Mesendoderm (in vitro differentiated cells): ENCODE data around the gene RNF144A.

ENCODE experiments used
- DNase-seq: peaks from one replicate; pipeline ENCODE4 v3.0.0; 2013
- H2AK5ac ChIP-seq: 2 replicates; pipeline ENCODE4 v1.6.1; 2013; ENCODE audit warnings: low read length, inconsistent platforms
- H2BK120ac ChIP-seq: 2 replicates; pipeline ENCODE4 v1.6.1; 2013; ENCODE audit warnings: low read depth, mild to moderate bottlenecking, low read length, moderate library complexity, mixed read lengths
- H2BK15ac ChIP-seq: replicated peaks from 2 replicates; pipeline ENCODE4 v1.6.1; 2013; ENCODE audit warnings: low read depth, mild to moderate bottlenecking, moderate library complexity
- H2BK5ac ChIP-seq: 2 replicates; pipeline ENCODE4 v1.6.1; 2013; ENCODE audit warnings: low read length, inconsistent platforms
- H3K18ac ChIP-seq: 2 replicates; pipeline ENCODE4 v1.6.1; 2013; ENCODE audit warnings: mild to moderate bottlenecking, low read length, mixed read lengths
- H3K23ac ChIP-seq: one replicate; pipeline ENCODE4 v1.6.1; 2013; ENCODE audit warnings: low read length
- H3K27ac ChIP-seq: 2 replicates; pipeline ENCODE4 v1.5.1; 2013; ENCODE audit warnings: low read depth, mild to moderate bottlenecking, inconsistent platforms, low read length, moderate library complexity
- H3K27me3 ChIP-seq: 2 replicates; pipeline ENCODE4 v1.6.1; 2013; ENCODE audit warnings: low read length, control low read depth, mild to moderate bottlenecking, inconsistent platforms; ENCODE audit not compliant: insufficient read depth, poor library complexity
- H3K36me3 ChIP-seq: 2 replicates; pipeline ENCODE4 v1.6.1; 2013; ENCODE audit warnings: low read length, inconsistent platforms; ENCODE audit not compliant: control insufficient read depth, insufficient read depth
- H3K4ac ChIP-seq: one replicate; pipeline ENCODE4 v1.6.1; 2013; ENCODE audit warnings: low read depth, mild to moderate bottlenecking, low read length, moderate library complexity
- H3K4me1 ChIP-seq: 2 replicates; pipeline ENCODE4 v1.6.1; 2013; ENCODE audit warnings: low read depth, low read length, inconsistent platforms; ENCODE audit not compliant: control insufficient read depth
- H3K4me2 ChIP-seq: 2 replicates; pipeline ENCODE4 v1.6.1; 2013; ENCODE audit warnings: low read length
- H3K4me3 ChIP-seq: 2 replicates; pipeline ENCODE4 v1.5.1; 2013; ENCODE audit warnings: mild to moderate bottlenecking, low read length
- H3K56ac ChIP-seq: one replicate; pipeline ENCODE4 v1.6.1; 2013; ENCODE audit warnings: low read length
- H3K79me1 ChIP-seq: 2 replicates; pipeline ENCODE4 v1.6.1; 2013; ENCODE audit warnings: low read length, inconsistent platforms
- H3K79me2 ChIP-seq: 2 replicates; pipeline ENCODE4 v1.6.1; 2013; ENCODE audit warnings: mild to moderate bottlenecking, low read length; ENCODE audit not compliant: control insufficient read depth, insufficient read depth
- H3K9ac ChIP-seq: 2 replicates; pipeline ENCODE4 v1.6.1; 2013; ENCODE audit warnings: low read length, inconsistent platforms
- H4K5ac ChIP-seq: one replicate; pipeline ENCODE4 v1.6.1; 2013; ENCODE audit warnings: low read length
- H4K8ac ChIP-seq: one replicate; pipeline ENCODE4 v1.6.1; 2013; ENCODE audit warnings: low read depth, mild to moderate bottlenecking, control low read depth, low read length, moderate library complexity
- WGBS: extraction: QIAGEN DNeasy Blood & Tissue Kit; methylation state at CpG from one replicate; pipeline ENCODE4 v1.1.7; 2013; ENCODE audit warnings: low lambda C conversion rate, missing lambda C conversion rate; ENCODE audit not compliant: insufficient coverage; ENCODE audit errors: extremely low coverage; 5-methylcytosine and 5-hydroxymethylcytosine counted together

RNF144A gene

GRCh38 chr2:6970976-6971480 lies 53.8 kb downstream of the RNF144A start:
- H3K79me2 ChIP-seq, result no peaks in the 10 kb centered on the region
- no peak overlapping the region for H2BK15ac ChIP-seq
- no peaks in the 10 kb centered on the region for H3K79me1 ChIP-seq
- no peak for DNase-seq
- no peak overlapping the region for H2BK5ac ChIP-seq
- H3K27me3 ChIP-seq, result no peaks in the 10 kb centered on the region
- no CpG with 5 or more reads among the region's 4 CpGs for WGBS
- no peak overlapping the region for H3K4ac ChIP-seq
- no peak overlapping the region for H4K8ac ChIP-seq
- H3K4me2 ChIP-seq, result no peak overlapping the region
- H4K5ac ChIP-seq, result no peak overlapping the region
- no peak overlapping the region for H3K9ac ChIP-seq
- H3K4me3 ChIP-seq, result no peak overlapping the region
- H3K4me1 ChIP-seq, result no peaks in the 10 kb centered on the region
- no peak overlapping the region for H3K27ac ChIP-seq
- H2AK5ac ChIP-seq, result no peak overlapping the region
- no peak overlapping the region for H3K23ac ChIP-seq
- no peak overlapping the region for H3K56ac ChIP-seq
- no peak overlapping the region for H3K18ac ChIP-seq
- no peak overlapping the region for H2BK120ac ChIP-seq
- no peaks in the 10 kb centered on the region for H3K36me3 ChIP-seq

- no peak overlapping the region for H3K27ac ChIP-seq
- no peak overlapping the region for H2BK15ac ChIP-seq
- no peak overlapping the region for H3K4me3 ChIP-seq
- H2BK120ac ChIP-seq, result no peak overlapping the region
- H3K18ac ChIP-seq, result no peak overlapping the region
- no peaks in the 10 kb centered on the region for H3K79me2 ChIP-seq
- H3K56ac ChIP-seq, result no peak overlapping the region
- H4K8ac ChIP-seq, result no peak overlapping the region
- H3K4ac ChIP-seq, result no peak overlapping the region
- no peak overlapping the region for H2BK5ac ChIP-seq
- no peak overlapping the region for H3K9ac ChIP-seq
- no peaks in the 10 kb centered on the region for H3K27me3 ChIP-seq
- no peak for DNase-seq
- H3K79me1 ChIP-seq, result no peaks in the 10 kb centered on the region
- H3K4me1 ChIP-seq, result no peaks in the 10 kb centered on the region
- H3K4me2 ChIP-seq, result no peak overlapping the region
- H3K23ac ChIP-seq, result no peak overlapping the region
- H3K36me3 ChIP-seq, result no peaks in the 10 kb centered on the region
- no peak overlapping the region for H4K5ac ChIP-seq
- WGBS, result no CpG with 5 or more reads among the region's 2 CpGs
- no peak overlapping the region for H2AK5ac ChIP-seq
These were observed 54.3 kb downstream of the RNF144A start for GRCh38 chr2:6971502-6971901.

- H3K56ac ChIP-seq, result no peak overlapping the region
- H3K4ac ChIP-seq, result no peak overlapping the region
- no peak overlapping the region for H3K18ac ChIP-seq
- no peak for DNase-seq
- no peak overlapping the region for H2BK120ac ChIP-seq
- no peak overlapping the region for H3K4me3 ChIP-seq
- no peaks in the 10 kb centered on the region for H3K79me2 ChIP-seq
- no peaks in the 10 kb centered on the region for H3K79me1 ChIP-seq
- no peak overlapping the region for H3K4me2 ChIP-seq
- no peaks in the 10 kb centered on the region for H3K36me3 ChIP-seq
- no peak overlapping the region for H2AK5ac ChIP-seq
- H3K27ac ChIP-seq, result no peak overlapping the region
- no peaks in the 10 kb centered on the region for H3K27me3 ChIP-seq
- H4K8ac ChIP-seq, result no peak overlapping the region
- H2BK5ac ChIP-seq, result no peak overlapping the region
- no peak overlapping the region for H2BK15ac ChIP-seq
- H3K4me1 ChIP-seq, result no peaks in the 10 kb centered on the region
- H3K23ac ChIP-seq, result no peak overlapping the region
- WGBS, result no CpG with 5 or more reads among the region's 5 CpGs
- no peak overlapping the region for H4K5ac ChIP-seq
- no peak overlapping the region for H3K9ac ChIP-seq
These were observed 55.0 kb downstream of the RNF144A start for GRCh38 chr2:6972067-6972710.

- Histone ChIP-seq H3K9ac (no peak overlapping the region), H3K56ac (no peak overlapping the region), H3K36me3 (no peaks in the 10 kb centered on the region), H2AK5ac (no peak overlapping the region), H2BK15ac (no peak overlapping the region), H2BK5ac (no peak overlapping the region), H3K4ac (no peak overlapping the region), H3K18ac (no peak overlapping the region), H3K4me3 (no peak overlapping the region), H4K5ac (no peak overlapping the region), H3K4me1 (no peaks in the 10 kb centered on the region), H3K4me2 (no peak overlapping the region), H3K79me2 (no peaks in the 10 kb centered on the region), H3K27ac (no peak overlapping the region), H2BK120ac (no peak overlapping the region), H3K79me1 (no peaks in the 10 kb centered on the region), H3K27me3 (no peaks in the 10 kb centered on the region), H3K23ac (no peak overlapping the region), H4K8ac (no peak overlapping the region)
- WGBS, result no CpG with 5 or more reads among the region's 7 CpGs
- no peak for DNase-seq
These were observed 56.8 kb downstream of the RNF144A start for GRCh38 chr2:6973895-6974545.

GRCh38 chr2:6975988-6976387 lies 58.8 kb downstream of the RNF144A start:
- Histone ChIP-seq H3K36me3 (no peaks in the 10 kb centered on the region), H3K18ac (no peak overlapping the region), H3K4me1 (no peaks in the 10 kb centered on the region), H4K5ac (no peak overlapping the region), H4K8ac (no peak overlapping the region), H3K79me1 (no peaks in the 10 kb centered on the region), H3K4ac (no peak overlapping the region), H3K56ac (no peak overlapping the region), H3K4me3 (no peak overlapping the region), H2BK5ac (no peak overlapping the region), H3K27ac (no peak overlapping the region), H2BK15ac (no peak overlapping the region), H3K79me2 (no peaks in the 10 kb centered on the region), H3K4me2 (no peak overlapping the region), H2BK120ac (no peak overlapping the region), H3K23ac (no peak overlapping the region), H3K9ac (no peak overlapping the region), H2AK5ac (no peak overlapping the region), H3K27me3 (no peaks in the 10 kb centered on the region)
- WGBS, result no CpG with 5 or more reads among the region's 3 CpGs
- no peak for DNase-seq
